Liver (tissue), 9 donors: ENCODE data around the gene GMPR2. TPM values are rescaled to one million over a fixed set of nuclear protein-coding genes. Genes with fewer than 3 reads are reported as not detected.

Experiments
- DNase-seq: peaks from one replicate; pipeline ENCODE4 v3.0.0-alpha.2; 2017; ENCODE audit warnings: low spot score
- H3K27ac ChIP-seq, 2 donors: one replicate each; pipeline ENCODE4 v1.7.0; 2013; ENCODE audit warnings: inconsistent platforms in 2 of 2, low read length in 2 of 2, control low read depth in 1 of 2, low read depth in 1 of 2, mild to moderate bottlenecking in 1 of 2
- H3K27me3 ChIP-seq, 4 donors: one replicate each; pipeline versions ENCODE4 v1.6.1 to v1.7.0; 2013; ENCODE audit warnings: low read length in 3 of 4, inconsistent platforms in 1 of 4, mild to moderate bottlenecking in 1 of 4, moderate library complexity in 1 of 4; ENCODE audit not compliant: control insufficient read depth in 4 of 4, insufficient read depth in 4 of 4
- H3K36me3 ChIP-seq, 4 donors: one replicate each; pipeline versions ENCODE4 v1.6.1 to v1.7.0; 2013; ENCODE audit warnings: low read length in 3 of 4, mild to moderate bottlenecking in 3 of 4, low read depth in 1 of 4, moderate library complexity in 1 of 4; ENCODE audit not compliant: control insufficient read depth in 4 of 4, insufficient read depth in 3 of 4
- H3K4me1 ChIP-seq, 4 donors: one replicate each; pipeline versions ENCODE4 v1.6.1 to v1.7.0; 2013; ENCODE audit warnings: low read length in 3 of 4, mild to moderate bottlenecking in 3 of 4, moderate library complexity in 1 of 4; ENCODE audit not compliant: control insufficient read depth in 4 of 4, insufficient read depth in 4 of 4
- H3K4me3 ChIP-seq, 3 donors: one replicate each; pipeline versions ENCODE4 v1.6.1 to v1.7.0; 2013; ENCODE audit warnings: low read length in 3 of 3, control low read depth in 1 of 3, low read depth in 1 of 3, mild to moderate bottlenecking in 1 of 3
- H3K9ac ChIP-seq, 2 donors: one replicate each; pipeline ENCODE4 v1.7.0; 2013; ENCODE audit warnings: low read length in 2 of 2, mild to moderate bottlenecking in 2 of 2, moderate library complexity in 2 of 2, control low read depth in 1 of 2, low read depth in 1 of 2
- H3K9me3 ChIP-seq, 4 donors: one replicate each; pipeline versions ENCODE4 v1.6.1 to v1.7.0; 2013; ENCODE audit warnings: low read length in 3 of 4; ENCODE audit not compliant: control insufficient read depth in 4 of 4
- ATF3 ChIP-seq: IDR thresholded peaks from 2 replicates; pipeline ENCODE4 v1.6.1; 2016; ENCODE audit warnings: antibody characterized with exemption
- EGR1 ChIP-seq, 2 donors: IDR thresholded peaks; 2 replicates each; pipeline ENCODE4 v1.6.1; 2016 to 2018; ENCODE audit warnings: antibody characterized with exemption in 2 of 2, low read depth in 2 of 2
- FOXA1 ChIP-seq: IDR thresholded peaks from 2 replicates; pipeline ENCODE4 v1.6.1; 2016; ENCODE audit warnings: antibody characterized with exemption
- FOXA2 ChIP-seq: IDR thresholded peaks from 2 replicates; pipeline ENCODE4 v1.6.1; 2016; ENCODE audit warnings: antibody characterized with exemption
- GABPA ChIP-seq, 2 donors: IDR thresholded peaks in 1 of 2; conservative IDR thresholded peaks in 1 of 2; 2 replicates each; pipeline ENCODE4 v1.6.1; 2016; ENCODE audit warnings: antibody characterized with exemption in 2 of 2, mild to moderate bottlenecking in 1 of 2, moderate library complexity in 1 of 2
- HNF4A ChIP-seq, 2 donors: conservative IDR thresholded peaks; 2 replicates each; pipeline ENCODE4 v1.6.1; 2016; ENCODE audit warnings: antibody characterized with exemption in 2 of 2, mild to moderate bottlenecking in 2 of 2
- HNF4G ChIP-seq: IDR thresholded peaks from 2 replicates; pipeline ENCODE4 v1.6.1; 2016; ENCODE audit warnings: antibody characterized with exemption
- JUND ChIP-seq, 2 donors: IDR thresholded peaks; 2 replicates each; pipeline ENCODE4 v1.6.1; 2016; ENCODE audit warnings: antibody characterized with exemption in 2 of 2
- MAX ChIP-seq: IDR thresholded peaks from 2 replicates; pipeline ENCODE4 v1.6.1; 2016; ENCODE audit warnings: antibody characterized with exemption
- NR2F2 ChIP-seq: IDR thresholded peaks from 2 replicates; pipeline ENCODE4 v1.6.1; 2016; ENCODE audit warnings: antibody characterized with exemption
- REST ChIP-seq: IDR thresholded peaks from 2 replicates; pipeline ENCODE4 v1.6.1; 2016; ENCODE audit warnings: antibody characterized with exemption, mild to moderate bottlenecking
- RXRA ChIP-seq, 2 donors: IDR thresholded peaks; 2 replicates each; pipeline ENCODE4 v1.6.1; 2017 to 2018; ENCODE audit warnings: antibody characterized with exemption in 2 of 2, mild to moderate bottlenecking in 1 of 2
- SP1 ChIP-seq: IDR thresholded peaks from 2 replicates; pipeline ENCODE4 v1.6.1; 2018; ENCODE audit warnings: antibody characterized with exemption, mild to moderate bottlenecking
- TAF1 ChIP-seq: conservative IDR thresholded peaks from 2 replicates; pipeline ENCODE4 v1.6.1; 2016; ENCODE audit warnings: antibody characterized with exemption, mild to moderate bottlenecking
- YY1 ChIP-seq: IDR thresholded peaks from 2 replicates; pipeline ENCODE4 v1.6.1; 2016; ENCODE audit warnings: antibody characterized with exemption, mild to moderate bottlenecking
- ZBTB33 ChIP-seq: IDR thresholded peaks from 2 replicates; pipeline ENCODE4 v1.6.1; 2016; ENCODE audit warnings: antibody characterized with exemption
- WGBS: extraction: QIAGEN DNeasy Blood & Tissue Kit; methylation state at CpG from one replicate; pipeline ENCODE4 v1.1.7; 2013; 5-methylcytosine and 5-hydroxymethylcytosine counted together
- polyA plus RNA-seq, 2 donors: library from polyadenylated mRNA; stranded (reverse) in 1 of 2; unstranded in 1 of 2; fragments of 200-250 nt in 1 of 2; fragments of >200 nt in 1 of 2; fragmentation: Nextera tagmentation in 1 of 2; extraction: Ambion mirVana in 1 of 2; gene quantifications; one replicate each; pipeline versions ENCODE4 v1.2.1 to v1.2.3, GENCODE V29; 2013 to 2015
- total RNA-seq, 2 donors: library from RNA; depleted of rRNA; stranded (reverse); fragments of >200 nt; gene quantifications; one replicate each; pipeline ENCODE4 v1.2.3, GENCODE V29; 2014
- TF ChIP-seq, protein P1 (sequence below): fragments of 150-350 bp; IDR thresholded peaks from 2 replicates; pipeline ENCODE4 v1.5.1; 2017; ENCODE audit warnings: improper control_type of control experiment, low read depth, low read length; ENCODE audit not compliant: missing input control
- donor health status: healthy.
- donor health status: healthy.
- donor health status: healthy.
- donor health status: healthy.
- donor health status: healthy.

The GMPR2 gene
- total and polyA plus RNA-seq, 4 donors: 28.6 to 42.7 (median 32.4) TPM

DNA sequence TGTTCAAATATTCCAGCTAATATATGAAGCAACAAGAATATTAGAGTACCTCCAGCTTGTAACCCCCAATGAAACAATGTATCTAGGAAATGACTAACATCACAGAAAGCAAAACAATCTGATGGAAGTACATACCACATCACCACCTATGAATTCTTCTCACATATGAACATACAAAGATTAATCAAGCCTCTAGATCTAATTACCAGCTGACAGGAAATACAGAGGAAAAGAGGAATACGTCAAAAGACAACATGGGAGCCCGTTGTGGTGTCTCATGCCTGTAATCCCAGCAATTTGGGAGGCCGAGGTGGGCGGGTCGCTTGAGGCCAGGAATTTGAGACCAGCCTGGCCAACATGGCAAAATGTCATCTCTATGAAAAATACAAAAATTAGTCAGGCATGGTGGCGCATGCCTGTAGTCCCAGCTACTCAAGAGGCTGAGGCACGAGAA, 8.1 kb upstream of the GMPR2 start:
- Histone ChIP-seq H3K4me1 (peaks cover 0 to 5% (median 4%) of the 10 kb centered on the region in 4 donors), H3K9ac (no peak overlapping the region), H3K4me3 (no peak overlapping the region), H3K36me3 (peaks cover 0 to 4% (median 2%) of the 10 kb centered on the region in 4 donors), H3K27ac (no peak overlapping the region), H3K27me3 (no peaks in the 10 kb centered on the region), H3K9me3 (no peaks in the 10 kb centered on the region)
- TF ChIP-seq, protein P1, sequence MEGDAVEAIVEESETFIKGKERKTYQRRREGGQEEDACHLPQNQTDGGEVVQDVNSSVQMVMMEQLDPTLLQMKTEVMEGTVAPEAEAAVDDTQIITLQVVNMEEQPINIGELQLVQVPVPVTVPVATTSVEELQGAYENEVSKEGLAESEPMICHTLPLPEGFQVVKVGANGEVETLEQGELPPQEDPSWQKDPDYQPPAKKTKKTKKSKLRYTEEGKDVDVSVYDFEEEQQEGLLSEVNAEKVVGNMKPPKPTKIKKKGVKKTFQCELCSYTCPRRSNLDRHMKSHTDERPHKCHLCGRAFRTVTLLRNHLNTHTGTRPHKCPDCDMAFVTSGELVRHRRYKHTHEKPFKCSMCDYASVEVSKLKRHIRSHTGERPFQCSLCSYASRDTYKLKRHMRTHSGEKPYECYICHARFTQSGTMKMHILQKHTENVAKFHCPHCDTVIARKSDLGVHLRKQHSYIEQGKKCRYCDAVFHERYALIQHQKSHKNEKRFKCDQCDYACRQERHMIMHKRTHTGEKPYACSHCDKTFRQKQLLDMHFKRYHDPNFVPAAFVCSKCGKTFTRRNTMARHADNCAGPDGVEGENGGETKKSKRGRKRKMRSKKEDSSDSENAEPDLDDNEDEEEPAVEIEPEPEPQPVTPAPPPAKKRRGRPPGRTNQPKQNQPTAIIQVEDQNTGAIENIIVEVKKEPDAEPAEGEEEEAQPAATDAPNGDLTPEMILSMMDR: no peak
- TF ChIP-seq NR2F2 (no peak), JUND (IDR thresholded peaks at IDR 0.05) (no peak), YY1 (no peak), HNF4G (no peak), GABPA (IDR thresholded peaks at IDR 0.05 in 1 of 2, conservative IDR thresholded peaks at IDR 0.05 in 1 of 2) (no peak), ATF3 (no peak), EGR1 (IDR thresholded peaks at IDR 0.05; ENCODE audit: low read depth in 2 of 2) (no peak), HNF4A (conservative IDR thresholded peaks at IDR 0.05) (no peak), FOXA1 (no peak), FOXA2 (no peak), SP1 (no peak), TAF1 (no peak), RXRA (IDR thresholded peaks at IDR 0.05) (no peak), ZBTB33 (no peak), REST (no peak)
- 95% methylated on average over 7 of the region's 7 CpGs for WGBS
- DNase-seq: no peak

DNA sequence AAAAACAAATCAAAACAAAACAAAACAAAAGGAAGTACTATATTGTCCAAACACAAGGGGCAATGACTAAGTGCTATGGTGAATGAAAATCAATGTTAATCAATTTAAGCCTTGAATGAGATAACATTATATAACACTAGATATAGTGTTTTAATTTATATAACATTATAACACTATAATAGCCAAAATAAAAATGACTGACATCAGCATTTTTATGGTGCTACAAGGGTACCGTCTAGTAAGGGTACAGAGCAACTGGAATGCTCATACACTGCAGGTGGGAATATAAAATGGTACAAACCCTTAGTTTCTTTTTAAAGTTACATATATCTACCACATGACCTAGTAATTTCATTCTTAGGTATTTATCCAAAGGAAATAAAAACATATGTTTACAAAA, 6.3 kb upstream of the GMPR2 start:
- H3K9ac ChIP-seq: no peak overlapping the region
- H3K4me1 ChIP-seq: peaks cover 4 to 15% (median 12%) of the 10 kb centered on the region in 4 donors
- no peak for TF ChIP-seq MAX
- no peak for TF ChIP-seq TAF1
- no peak for TF ChIP-seq GABPA (IDR thresholded peaks at IDR 0.05 in 1 of 2, conservative IDR thresholded peaks at IDR 0.05 in 1 of 2)
- TF ChIP-seq ATF3: no peak
- no peak for TF ChIP-seq ZBTB33
- H3K27me3 ChIP-seq: no peaks in the 10 kb centered on the region
- no peak for DNase-seq
- H3K27ac ChIP-seq: no peak overlapping the region
- H3K36me3 ChIP-seq: peaks cover 0 to 4% (median 2%) of the 10 kb centered on the region in 4 donors
- no peaks in the 10 kb centered on the region for H3K9me3 ChIP-seq
- no peak overlapping the region for H3K4me3 ChIP-seq
- 56% methylated on average over 1 of the region's 1 CpG for WGBS
